Body of pancreas (tissue), 4 donors: ENCODE measurements around the gene CRELD2.
A peak's percentile ranks its signal among the peaks of the same experiment; 100 is the strongest.

Experiments used
- POLR2A ChIP-seq, 3 donors: fragments of 450-650 bp; IDR thresholded peaks; one replicate each; pipeline ENCODE4 v1.6.1; 2016; ENCODE audit warnings: antibody characterized with exemption in 3 of 3, mild to moderate bottlenecking in 2 of 3
- TF ChIP-seq, protein P1 (sequence below), 7 experiments: fragments of 450-650 bp in 4 of 7; fragments of 200-600 bp in 3 of 7; sonication (generic) in 3 of 7; IDR thresholded peaks; one replicate each; pipeline ENCODE4 v1.5.1; 2016 to 2019; ENCODE audit warnings: antibody characterized with exemption in 7 of 7

DNA sequence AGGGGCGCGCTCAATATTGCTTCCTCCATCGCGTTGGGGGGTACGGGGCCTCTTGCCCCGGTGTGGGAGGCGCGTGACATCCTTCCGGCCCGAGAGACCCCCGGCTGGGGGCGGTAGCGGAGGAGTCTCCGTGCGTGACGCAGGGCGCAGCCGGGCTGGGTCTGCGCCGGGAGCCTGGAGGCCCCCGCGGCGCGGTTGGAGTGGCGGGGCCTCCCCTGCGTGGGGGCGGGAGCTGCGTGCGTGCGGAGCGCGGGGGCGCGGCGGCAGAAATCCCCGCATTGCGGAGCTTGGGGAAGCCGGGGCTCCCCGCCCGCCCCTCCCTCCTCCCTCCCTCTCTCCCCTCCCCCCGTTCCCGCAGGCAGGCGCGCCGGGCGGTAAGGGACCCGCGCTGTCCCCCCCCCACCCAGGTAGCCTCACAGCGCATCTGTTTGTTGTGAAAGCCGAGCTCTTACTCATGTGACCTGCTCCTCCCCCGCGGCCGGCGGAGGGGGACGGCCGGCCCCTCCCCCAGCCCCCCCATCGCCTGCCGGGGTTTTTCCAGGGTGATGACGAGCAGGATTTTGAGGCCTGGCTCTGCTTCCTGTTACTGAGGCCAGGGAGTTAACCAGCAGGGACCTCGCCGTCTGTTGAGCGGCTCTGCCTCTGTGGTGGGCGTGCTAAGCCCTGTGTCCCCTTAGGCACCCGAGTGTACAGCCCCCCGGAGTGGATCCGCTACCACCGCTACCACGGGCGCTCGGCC, 43.7 kb downstream of the CRELD2 start:
- TF ChIP-seq, protein P1, sequence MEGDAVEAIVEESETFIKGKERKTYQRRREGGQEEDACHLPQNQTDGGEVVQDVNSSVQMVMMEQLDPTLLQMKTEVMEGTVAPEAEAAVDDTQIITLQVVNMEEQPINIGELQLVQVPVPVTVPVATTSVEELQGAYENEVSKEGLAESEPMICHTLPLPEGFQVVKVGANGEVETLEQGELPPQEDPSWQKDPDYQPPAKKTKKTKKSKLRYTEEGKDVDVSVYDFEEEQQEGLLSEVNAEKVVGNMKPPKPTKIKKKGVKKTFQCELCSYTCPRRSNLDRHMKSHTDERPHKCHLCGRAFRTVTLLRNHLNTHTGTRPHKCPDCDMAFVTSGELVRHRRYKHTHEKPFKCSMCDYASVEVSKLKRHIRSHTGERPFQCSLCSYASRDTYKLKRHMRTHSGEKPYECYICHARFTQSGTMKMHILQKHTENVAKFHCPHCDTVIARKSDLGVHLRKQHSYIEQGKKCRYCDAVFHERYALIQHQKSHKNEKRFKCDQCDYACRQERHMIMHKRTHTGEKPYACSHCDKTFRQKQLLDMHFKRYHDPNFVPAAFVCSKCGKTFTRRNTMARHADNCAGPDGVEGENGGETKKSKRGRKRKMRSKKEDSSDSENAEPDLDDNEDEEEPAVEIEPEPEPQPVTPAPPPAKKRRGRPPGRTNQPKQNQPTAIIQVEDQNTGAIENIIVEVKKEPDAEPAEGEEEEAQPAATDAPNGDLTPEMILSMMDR (IDR thresholded peaks at IDR 0.05): no peak
- TF ChIP-seq POLR2A (IDR thresholded peaks at IDR 0.05): peak; percentile 39 to 77 (median 70)
